HAP-1 (cell line): ENCODE measurements around the gene KCMF1.

Experiments used
- DNase-seq, 2 experiments: peaks; one replicate each; pipeline ENCODE4 v3.0.0-alpha.2; 2016 to 2020; ENCODE audit warnings: low spot score in 2 of 2
- H3K27me3 ChIP-seq: fragments of 250-450 bp; sonication (Bioruptor Pico); 2 replicates; pipeline ENCODE4 v1.5.1; 2020; ENCODE audit warnings: low read depth, mild to moderate bottlenecking, moderate library complexity
- H3K36me3 ChIP-seq: fragments of 250-450 bp; sonication (Bioruptor Pico); replicated peaks from 2 replicates; pipeline ENCODE4 v1.5.1; 2020; ENCODE audit warnings: mild to moderate bottlenecking
- H3K4me1 ChIP-seq: fragments of 250-450 bp; sonication (Bioruptor Pico); 2 replicates; pipeline ENCODE4 v1.5.1; 2020; ENCODE audit warnings: mild to moderate bottlenecking
- H3K4me3 ChIP-seq: fragments of 250-450 bp; sonication (Bioruptor Pico); 2 replicates; pipeline ENCODE4 v1.5.1; 2020; ENCODE audit warnings: mild to moderate bottlenecking, moderate library complexity
- H3K9me3 ChIP-seq: fragments of 250-450 bp; sonication (Bioruptor Pico); 2 replicates; pipeline ENCODE4 v1.5.1; 2020; ENCODE audit warnings: mild to moderate bottlenecking, moderate library complexity
- in situ Hi-C: fragments of 300-500 bp; cut with MboI; formaldehyde crosslinking; loops from 3 replicates; pipeline ENCODE4 v1.14.3; 2020; ENCODE audit warnings: low sequenced_read_pairs, inconsistent platforms, mixed read lengths

KCMF1 gene

DNA sequence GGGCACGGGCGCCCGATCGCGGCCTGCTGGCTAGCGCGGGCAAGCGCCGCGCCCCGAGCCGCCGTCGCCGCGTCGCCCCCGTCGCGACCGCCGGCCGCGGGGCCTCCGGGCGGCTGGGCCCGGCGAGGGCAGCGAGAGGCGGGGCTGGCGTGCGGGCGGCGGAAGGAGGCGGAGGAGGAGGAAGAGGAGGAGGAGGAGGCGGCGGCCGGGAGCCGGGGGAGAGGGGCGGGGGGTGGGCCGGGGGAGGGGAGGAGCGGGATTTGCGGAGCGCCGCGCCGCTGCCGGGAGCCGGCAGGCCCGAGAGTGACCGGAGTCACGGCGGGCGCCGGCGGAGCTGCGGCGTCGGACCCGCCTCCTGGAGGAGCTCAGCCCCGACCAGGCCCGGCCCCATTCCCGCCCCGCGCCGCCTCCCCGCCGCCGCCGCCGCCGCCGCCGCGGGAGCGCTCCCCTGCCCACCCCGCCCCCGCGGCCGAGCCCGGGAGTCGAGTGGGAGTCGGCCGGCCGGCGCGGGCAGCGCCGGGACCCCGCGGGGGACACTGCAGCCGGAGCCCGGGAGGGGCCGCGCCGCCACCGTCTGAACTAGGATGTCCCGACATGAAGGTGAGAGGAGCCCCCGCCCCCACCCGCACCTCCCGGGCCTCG is at the start of gene KCMF1:
Gene KCMF1 (plus strand): TSS at position 294 of the 642 bp plus-strand sequence. CDS start 291 bp downstream, at position 585.
- H3K4me3 ChIP-seq = peak within 1 kb of the TSS; percentile 81
- peaks cover 4% of the 10 kb centered on the region; the same call in 1 of the 2 replicates for H3K4me1 ChIP-seq
- peaks cover 11% of the 10 kb centered on the region; the same call in 1 of the 2 replicates for H3K36me3 ChIP-seq
- H3K27me3 ChIP-seq = no peaks in the 10 kb centered on the region
- peak; percentile 82 to 90 for DNase-seq
- in situ Hi-C loops = no loop called here
- no peaks in the 10 kb centered on the region; the same call in 1 of the 2 replicates for H3K9me3 ChIP-seq

DNA sequence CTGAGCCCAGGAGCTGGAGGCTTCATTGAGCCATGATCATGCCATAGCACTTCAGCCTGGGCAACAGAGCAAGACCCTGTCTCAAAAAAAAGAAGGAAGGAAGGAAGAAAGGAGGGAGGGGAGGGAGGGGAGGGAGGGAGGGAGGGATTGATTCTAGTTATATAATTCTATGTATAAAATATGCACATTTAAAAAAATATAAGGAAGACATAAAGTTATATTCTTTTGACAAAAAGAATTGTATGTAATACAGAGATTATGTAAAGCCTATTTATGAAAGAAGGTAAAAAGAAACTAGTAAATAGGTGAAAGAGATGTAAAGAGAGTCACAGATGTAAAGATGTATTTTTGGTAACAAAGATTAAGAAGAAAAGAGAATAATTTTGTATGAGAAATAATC is 48.0 kb upstream of the KCMF1 start:
- no peaks in the 10 kb centered on the region for H3K9me3 ChIP-seq
- no peaks in the 10 kb centered on the region for H3K36me3 ChIP-seq
- H3K27me3 ChIP-seq = no peaks in the 10 kb centered on the region
- no peak for DNase-seq
- H3K4me1 ChIP-seq = peaks cover 17% of the 10 kb centered on the region
- H3K4me3 ChIP-seq = no peak overlapping the region
- in situ Hi-C loops = no loop called here

- Histone ChIP-seq H3K4me1 (peaks cover 17% of the 10 kb centered on the region), H3K36me3 (no peaks in the 10 kb centered on the region), H3K9me3 (no peaks in the 10 kb centered on the region), H3K4me3 (no peak overlapping the region), H3K27me3 (no peaks in the 10 kb centered on the region)
- in situ Hi-C loops = loop anchor here (25.0 kb wide), 1 partner anchor 363 kb away; no protein-coding TSS in a partner anchor
- peak in 1 of 2 experiments; percentile 52 for DNase-seq
Measured at GRCh38 chr2:84924173-84925106, 46.5 kb upstream of the KCMF1 start.

DNA sequence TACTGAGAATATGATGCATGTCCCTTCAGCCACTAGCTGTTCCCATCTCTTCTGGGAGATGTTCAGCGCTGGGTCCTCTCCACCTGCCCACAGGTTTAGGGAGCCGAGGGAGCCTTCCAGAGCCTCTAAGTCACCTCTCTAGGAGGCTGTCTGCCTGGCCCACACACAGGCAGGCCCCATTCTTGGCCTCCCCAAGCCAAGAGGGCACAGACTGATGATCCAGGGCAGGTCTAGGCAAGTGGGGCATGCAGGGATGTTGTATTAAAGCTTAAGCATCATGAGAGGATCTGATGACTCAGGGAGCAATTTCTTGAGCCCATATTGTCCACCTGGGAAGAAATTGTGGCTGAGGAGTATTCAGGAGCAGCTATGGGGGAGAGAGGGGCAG is 45.6 kb upstream of the KCMF1 start:
- H3K4me1 ChIP-seq = peaks cover 17% of the 10 kb centered on the region
- in situ Hi-C loops = loop anchor here (25.0 kb wide), 1 partner anchor 362 kb away; no protein-coding TSS in a partner anchor
- no peaks in the 10 kb centered on the region for H3K27me3 ChIP-seq
- no peak overlapping the region for H3K4me3 ChIP-seq
- H3K9me3 ChIP-seq = no peaks in the 10 kb centered on the region
- no peaks in the 10 kb centered on the region for H3K36me3 ChIP-seq
- DNase-seq = no peak

- in situ Hi-C loops = loop anchor here (25.0 kb wide), 1 partner anchor 361 kb away; no protein-coding TSS in a partner anchor
- H3K9me3 ChIP-seq = no peaks in the 10 kb centered on the region
- DNase-seq = peak; percentile 93 to 99
- no peaks in the 10 kb centered on the region for H3K36me3 ChIP-seq
- no peaks in the 10 kb centered on the region for H3K27me3 ChIP-seq
- peak overlapping the region; percentile 32 for H3K4me3 ChIP-seq
- H3K4me1 ChIP-seq = peaks cover 17% of the 10 kb centered on the region
Measured at GRCh38 chr2:84925724-84926376, 45.1 kb upstream of the KCMF1 start.

DNA sequence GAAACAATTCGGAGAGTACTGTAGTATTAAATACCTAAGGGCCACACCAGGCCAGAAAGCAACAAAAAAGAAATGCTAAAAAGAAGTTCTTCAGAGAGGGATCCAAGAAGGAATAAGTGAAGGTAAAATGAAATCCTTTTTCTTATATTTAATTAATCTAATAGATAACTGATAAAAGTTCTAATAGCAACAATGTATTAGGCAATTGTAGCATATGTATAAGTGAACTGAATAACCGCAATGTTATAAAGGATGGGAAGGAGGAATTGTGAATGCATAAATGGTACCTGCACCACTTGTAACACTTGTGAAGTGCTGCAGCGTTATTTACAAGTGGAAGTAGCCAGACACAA is 43.7 kb upstream of the KCMF1 start:
- Histone ChIP-seq H3K4me3 (peak overlapping the region; percentile 32), H3K9me3 (no peaks in the 10 kb centered on the region), H3K27me3 (no peaks in the 10 kb centered on the region), H3K4me1 (peaks cover 19% of the 10 kb centered on the region), H3K36me3 (no peaks in the 10 kb centered on the region)
- DNase-seq = no peak
- in situ Hi-C loops = loop anchor here (25.0 kb wide), 1 partner anchor 360 kb away; no protein-coding TSS in a partner anchor

DNA sequence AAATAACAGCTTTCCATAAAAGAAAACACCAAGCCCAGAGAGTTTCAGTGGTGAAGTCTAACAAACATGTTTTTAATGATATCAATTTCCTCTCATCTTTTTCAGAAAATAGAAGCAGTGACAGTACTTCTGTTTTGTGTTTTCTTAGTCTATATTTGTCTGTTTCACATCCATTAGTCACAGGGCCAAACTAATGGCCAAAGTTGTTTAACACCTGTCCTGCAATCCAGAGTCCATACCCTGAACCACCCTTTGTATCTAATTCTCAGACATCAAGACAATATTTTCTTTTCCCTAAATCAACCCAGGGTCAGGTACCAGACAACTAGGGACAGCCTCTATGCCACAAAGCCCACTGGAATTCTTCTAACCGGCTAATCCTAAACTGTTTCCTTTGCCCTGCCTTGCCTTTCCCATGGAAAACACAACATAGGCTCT is 39.6 kb upstream of the KCMF1 start:
- in situ Hi-C loops = loop anchor here (25.0 kb wide), 1 partner anchor 356 kb away; no protein-coding TSS in a partner anchor
- Histone ChIP-seq H3K27me3 (no peaks in the 10 kb centered on the region), H3K4me1 (peaks cover 15% of the 10 kb centered on the region), H3K36me3 (no peaks in the 10 kb centered on the region), H3K4me3 (no peak overlapping the region), H3K9me3 (no peaks in the 10 kb centered on the region)
- no peak for DNase-seq

DNA sequence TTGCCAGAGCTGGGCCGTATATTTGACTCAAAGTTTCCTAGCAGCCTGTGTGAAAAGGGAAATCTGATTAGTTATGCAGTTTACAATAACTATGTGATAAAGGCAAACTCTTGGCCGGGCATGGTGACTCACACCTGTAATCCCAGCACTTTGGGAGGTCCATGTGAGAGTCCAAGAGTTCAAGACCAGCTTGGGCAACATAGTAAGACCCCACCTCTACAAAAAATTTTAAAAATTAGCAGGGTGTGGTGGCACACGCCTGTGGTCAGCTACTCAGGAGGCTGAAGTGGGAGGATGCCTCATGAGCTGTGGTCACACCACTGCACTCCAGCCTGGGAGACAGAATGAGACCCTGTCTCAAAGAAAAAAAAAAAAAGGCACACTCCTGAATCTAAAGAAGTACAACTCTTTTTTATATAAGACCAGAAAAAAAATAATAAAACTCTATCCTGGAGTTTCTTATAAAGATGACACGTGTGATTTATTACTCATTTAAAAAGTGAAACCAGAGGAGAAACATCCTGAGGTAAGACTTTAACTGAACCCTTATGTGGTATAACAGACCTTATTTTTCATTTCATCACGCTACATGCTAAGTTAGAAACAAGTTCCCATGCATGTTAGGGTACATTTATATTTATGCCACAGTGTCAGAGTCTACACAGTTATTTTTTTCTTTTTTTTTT is 32.6 kb upstream of the KCMF1 start:
- in situ Hi-C loops = loop anchor here (25.0 kb wide), 1 partner anchor 349 kb away; no protein-coding TSS in a partner anchor
- H3K27me3 ChIP-seq = no peaks in the 10 kb centered on the region
- DNase-seq = no peak
- H3K4me1 ChIP-seq = peaks cover 5% of the 10 kb centered on the region
- H3K4me3 ChIP-seq = no peak overlapping the region
- H3K9me3 ChIP-seq = no peaks in the 10 kb centered on the region
- H3K36me3 ChIP-seq = no peaks in the 10 kb centered on the region

DNA sequence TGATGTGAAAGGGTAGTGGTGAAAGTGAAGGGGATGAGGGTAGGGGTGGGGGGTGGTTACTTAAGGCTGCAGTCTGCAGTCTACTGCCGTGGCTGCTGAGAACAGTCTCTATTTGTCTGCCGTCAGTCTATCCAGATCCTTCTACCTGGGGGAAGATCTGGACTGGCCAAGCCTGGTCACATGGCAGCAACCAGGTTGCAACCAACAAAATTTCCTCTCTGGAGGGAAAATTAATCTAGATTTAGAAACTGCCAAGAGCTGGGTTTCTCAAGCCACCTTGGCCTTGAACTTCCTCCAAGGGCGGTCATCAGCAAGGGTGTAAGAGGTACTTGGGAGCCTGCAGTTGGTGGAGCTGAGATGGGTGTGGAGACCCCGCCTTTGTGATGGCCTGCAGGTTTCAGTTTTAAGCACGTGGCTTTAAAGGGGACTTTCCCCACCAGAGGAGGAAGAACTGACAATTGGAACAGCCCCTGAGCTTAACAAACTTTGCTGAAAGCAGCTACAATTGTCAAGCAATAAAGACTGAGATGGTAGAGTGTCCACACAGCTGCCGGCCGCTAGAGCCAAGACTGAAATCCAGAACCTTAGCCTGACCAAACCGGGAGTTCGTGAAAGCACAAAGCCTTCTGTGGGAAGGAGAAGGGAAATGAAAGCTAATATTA is 31.4 kb upstream of the KCMF1 start:
- no peaks in the 10 kb centered on the region for H3K36me3 ChIP-seq
- no peak overlapping the region for H3K4me3 ChIP-seq
- DNase-seq = no peak
- H3K4me1 ChIP-seq = no peaks in the 10 kb centered on the region
- in situ Hi-C loops = loop anchor here (25.0 kb wide), 1 partner anchor 348 kb away; no protein-coding TSS in a partner anchor
- H3K9me3 ChIP-seq = no peaks in the 10 kb centered on the region
- no peaks in the 10 kb centered on the region for H3K27me3 ChIP-seq

- DNase-seq = no peak
- in situ Hi-C loops = loop anchor here (25.0 kb wide), 1 partner anchor 347 kb away; no protein-coding TSS in a partner anchor
- no peaks in the 10 kb centered on the region for H3K4me1 ChIP-seq
- H3K4me3 ChIP-seq = no peak overlapping the region
- no peaks in the 10 kb centered on the region for H3K27me3 ChIP-seq
- no peaks in the 10 kb centered on the region for H3K9me3 ChIP-seq
- H3K36me3 ChIP-seq = no peaks in the 10 kb centered on the region
Measured at GRCh38 chr2:84940088-84940470, 30.9 kb upstream of the KCMF1 start.

DNA sequence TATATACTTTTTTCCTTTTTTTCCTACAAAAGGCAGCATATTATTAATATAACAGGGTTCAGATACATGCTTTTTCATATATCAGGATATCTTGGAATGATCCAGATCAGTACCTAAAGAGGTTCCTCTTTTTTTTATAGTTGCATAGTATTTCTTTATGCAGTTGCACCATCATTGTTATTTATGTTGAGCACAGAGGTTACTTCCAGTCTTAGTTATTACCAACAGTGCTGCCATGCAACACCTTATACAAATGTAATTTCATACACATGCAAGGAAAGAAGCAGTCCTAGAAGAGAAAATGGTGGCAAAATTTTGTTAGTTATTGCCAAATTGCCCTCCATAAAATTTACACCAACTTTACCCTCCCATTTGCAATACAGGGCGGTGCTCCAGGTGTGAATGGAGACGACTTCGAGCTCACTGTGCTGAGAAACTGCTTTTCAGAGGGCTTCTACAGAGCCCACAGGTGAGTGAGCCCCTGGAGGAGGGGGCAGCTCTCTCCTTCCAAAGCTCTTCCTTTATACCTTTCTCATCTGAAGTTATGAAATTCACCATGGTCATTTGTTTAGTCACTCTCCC is 30.0 kb upstream of the KCMF1 start:
- H3K27me3 ChIP-seq = no peaks in the 10 kb centered on the region
- H3K9me3 ChIP-seq = no peaks in the 10 kb centered on the region
- no peaks in the 10 kb centered on the region for H3K4me1 ChIP-seq
- no peak overlapping the region for H3K4me3 ChIP-seq
- in situ Hi-C loops = loop anchor here (25.0 kb wide), 1 partner anchor 346 kb away; no protein-coding TSS in a partner anchor
- DNase-seq = no peak
- H3K36me3 ChIP-seq = no peaks in the 10 kb centered on the region

- Histone ChIP-seq H3K4me1 (no peaks in the 10 kb centered on the region), H3K27me3 (no peaks in the 10 kb centered on the region), H3K9me3 (no peaks in the 10 kb centered on the region), H3K36me3 (no peaks in the 10 kb centered on the region), H3K4me3 (no peak overlapping the region)
- in situ Hi-C loops = loop anchor here (25.0 kb wide), 1 partner anchor 345 kb away; no protein-coding TSS in a partner anchor
- no peak for DNase-seq
Measured at GRCh38 chr2:84942166-84942565, 28.8 kb upstream of the KCMF1 start.
